ENCODE data around the gene MCC.

The MCC gene

GRCh38 chr5:113299591-113299990 is 188.7 kb downstream of the MCC start:
- no peak for DNase-seq

DNA sequence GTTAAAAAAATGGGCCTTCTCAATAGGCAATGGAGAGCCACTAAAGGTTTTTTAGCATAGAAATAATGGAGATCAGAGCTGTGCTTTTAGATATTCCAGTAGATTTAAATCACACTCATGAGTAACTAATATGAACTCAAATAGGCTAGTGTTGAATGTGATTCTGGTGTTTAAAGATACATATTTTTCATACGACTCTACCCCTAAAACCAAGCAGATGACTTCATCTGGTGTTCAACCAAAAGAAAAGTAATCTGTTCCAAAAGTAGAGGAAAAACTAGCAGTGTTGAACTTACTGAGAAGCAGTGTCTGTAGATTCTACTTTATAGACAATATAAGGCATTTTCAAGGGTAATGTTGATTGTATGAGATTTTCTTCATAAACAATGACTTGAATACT is 191.6 kb downstream of the MCC start:
- no peak for DNase-seq

DNA sequence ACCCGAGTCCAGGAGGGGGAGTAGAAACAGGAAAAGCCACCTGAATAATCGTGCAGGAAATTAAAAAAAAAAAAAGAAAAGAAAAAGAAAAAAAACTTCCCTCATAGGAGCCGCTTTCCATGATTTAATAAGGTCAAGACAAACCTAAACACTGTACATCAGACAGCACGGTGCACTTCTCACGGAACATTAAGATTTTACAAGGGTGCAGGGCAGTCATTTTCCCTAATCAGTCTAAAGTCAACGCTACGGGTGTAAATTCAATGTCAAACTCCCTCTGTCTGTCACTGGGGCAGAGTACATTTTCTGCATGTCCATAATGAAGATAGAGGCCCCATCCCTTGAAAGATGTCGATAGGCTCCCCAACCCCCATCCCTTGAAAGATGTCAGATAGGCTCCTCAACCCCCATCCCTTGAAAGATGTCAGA is 193.1 kb downstream of the MCC start:
- no peak for DNase-seq

DNA sequence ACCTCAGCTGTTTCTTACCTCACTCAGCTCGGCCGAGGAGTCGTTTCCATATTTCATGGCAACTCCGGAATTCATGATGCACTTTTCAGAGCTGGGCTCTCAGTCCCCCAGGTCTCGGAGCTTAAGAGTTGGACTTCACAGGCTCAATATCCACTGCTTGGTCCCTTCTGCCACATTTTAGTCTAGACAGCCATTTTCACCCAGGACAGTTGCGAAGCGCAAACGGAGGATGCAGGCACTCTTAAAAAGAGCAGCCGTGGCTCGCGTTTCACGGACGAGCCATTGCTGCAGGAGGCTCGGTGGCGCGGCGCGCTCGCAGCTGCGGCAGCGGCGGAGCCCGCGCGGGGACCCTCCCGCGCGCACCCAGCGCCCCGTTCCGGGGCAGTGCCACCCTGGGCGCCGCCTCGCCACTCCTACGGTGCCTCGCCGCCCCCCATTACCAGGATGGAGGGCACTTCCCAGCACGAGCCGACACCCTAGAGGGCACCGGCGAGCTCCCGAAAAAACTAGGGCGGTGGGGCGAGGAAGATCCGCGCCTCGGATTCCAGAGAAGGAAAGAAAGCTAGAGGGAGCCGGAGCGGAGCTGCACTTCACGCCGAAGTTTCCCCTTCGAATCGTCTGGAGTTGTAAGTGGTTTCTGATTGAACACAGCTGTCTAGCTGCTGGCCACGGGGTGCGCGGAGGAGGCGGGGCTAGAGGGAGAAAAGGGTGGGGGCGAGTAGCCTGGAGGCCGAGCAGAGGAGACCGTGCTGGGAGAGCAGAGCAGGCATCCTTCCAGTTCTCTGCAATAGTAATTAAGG is 193.7 kb downstream of the MCC start:
- peak; percentile 65 for DNase-seq

GRCh38 chr5:113293975-113294310 is 194.3 kb downstream of the MCC start:
- DNase-seq, result no peak

GRCh38 chr5:113293068-113293974 is 194.9 kb downstream of the MCC start:
- DNase-seq, result no peak

- DNase-seq, result no peak
Measured at GRCh38 chr5:113292462-113292861, 195.8 kb downstream of the MCC start.

- DNase-seq, result no peak
Measured at GRCh38 chr5:113283558-113283957, 204.7 kb downstream of the MCC start.

DNA sequence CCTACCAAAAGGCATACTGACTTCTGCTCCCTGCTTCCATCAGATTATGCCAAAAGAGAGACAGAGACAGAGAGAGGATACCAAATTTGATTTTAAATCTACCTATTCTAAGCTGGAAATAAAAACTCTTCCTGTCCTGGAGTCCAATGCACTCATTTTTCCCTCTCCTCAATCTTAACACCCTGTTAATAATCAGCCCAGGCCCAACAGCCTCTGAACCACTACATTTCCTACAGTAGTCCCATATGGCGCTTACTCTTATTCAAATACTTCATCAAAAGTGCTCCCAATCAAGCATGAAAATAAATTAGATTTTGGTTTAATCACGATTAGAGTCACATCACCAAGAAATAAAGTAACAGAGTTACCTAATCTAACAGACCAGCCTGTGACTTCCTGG is 205.8 kb downstream of the MCC start:
- DNase-seq, result no peak

DNA sequence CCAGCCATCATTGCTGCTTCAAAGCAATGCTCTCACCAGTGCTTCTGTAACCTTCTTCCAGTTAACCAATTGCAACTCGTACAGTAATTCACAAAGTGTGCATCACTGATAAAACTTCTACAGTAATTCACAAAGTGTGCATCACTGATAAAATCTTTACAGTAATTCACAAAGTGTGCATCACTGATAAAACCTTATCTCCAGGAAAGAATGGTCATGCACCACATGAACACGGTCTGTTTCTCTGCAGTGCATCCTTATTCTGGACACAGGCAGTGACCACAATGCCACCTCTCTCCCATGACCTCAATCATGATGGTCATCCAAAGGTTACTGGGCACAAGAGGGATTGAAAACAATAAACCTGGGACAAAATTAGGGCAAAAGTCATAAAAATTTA is 207.1 kb downstream of the MCC start:
- no peak for DNase-seq

DNA sequence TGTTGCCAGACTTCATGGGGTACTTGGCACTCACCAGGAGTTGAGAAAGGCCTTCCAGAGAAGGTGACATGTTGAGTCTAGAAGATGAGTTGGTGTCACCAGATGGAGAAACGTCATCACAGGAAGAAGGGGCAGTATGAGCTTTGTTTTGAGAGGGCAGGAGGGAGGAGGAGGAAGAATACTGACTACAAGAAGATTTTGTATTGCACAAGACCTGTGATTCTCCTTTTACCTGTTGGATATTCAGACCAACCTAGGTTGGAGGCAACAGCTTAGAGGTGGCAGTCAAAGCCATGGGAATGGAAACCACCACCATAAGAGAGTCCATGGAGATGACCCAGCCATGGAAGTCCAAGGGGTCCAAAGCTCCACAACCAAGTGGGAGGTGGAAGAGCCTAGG is 207.7 kb downstream of the MCC start:
- no peak for DNase-seq

DNA sequence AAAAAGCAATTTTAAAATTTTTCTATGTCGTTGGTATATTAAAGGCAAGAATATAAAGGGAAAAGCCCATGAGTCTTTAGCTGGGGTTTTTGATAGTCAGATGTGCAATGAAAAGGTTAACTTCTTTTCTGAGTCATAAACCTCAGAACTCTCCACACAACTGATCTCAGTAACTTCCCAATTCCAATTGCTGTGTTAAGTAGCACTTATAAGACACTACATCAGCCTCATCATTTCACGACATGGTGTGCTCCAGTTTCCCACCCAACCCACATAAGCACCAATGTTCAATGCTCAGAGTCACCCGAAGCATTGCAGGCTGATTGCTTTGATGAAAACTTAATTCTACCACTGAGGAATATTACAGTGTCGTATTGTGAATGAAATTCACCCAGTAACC is 209.3 kb downstream of the MCC start:
- DNase-seq, result no peak

GRCh38 chr5:113276493-113276892 is 211.8 kb downstream of the MCC start:
- no peak for DNase-seq

DNA sequence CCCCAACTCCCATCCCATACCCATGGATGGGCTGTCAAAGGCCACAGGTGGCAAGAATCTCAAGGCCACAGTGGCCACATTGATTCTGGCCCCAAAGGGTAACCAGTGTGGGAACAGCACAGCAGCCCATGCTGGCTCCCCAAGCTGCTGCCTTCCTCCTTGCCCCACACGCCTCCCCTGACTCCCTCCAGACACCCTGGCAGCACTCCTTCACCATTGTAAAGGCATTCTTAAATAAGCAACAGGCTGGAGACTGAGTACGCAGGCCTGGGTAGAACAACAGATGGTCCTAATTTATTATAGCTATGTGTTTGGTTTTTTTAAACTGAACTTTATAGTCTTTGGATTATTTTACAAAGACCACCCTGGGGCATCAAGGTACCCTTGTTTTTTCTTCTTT is 212.3 kb downstream of the MCC start:
- DNase-seq, result no peak

DNA sequence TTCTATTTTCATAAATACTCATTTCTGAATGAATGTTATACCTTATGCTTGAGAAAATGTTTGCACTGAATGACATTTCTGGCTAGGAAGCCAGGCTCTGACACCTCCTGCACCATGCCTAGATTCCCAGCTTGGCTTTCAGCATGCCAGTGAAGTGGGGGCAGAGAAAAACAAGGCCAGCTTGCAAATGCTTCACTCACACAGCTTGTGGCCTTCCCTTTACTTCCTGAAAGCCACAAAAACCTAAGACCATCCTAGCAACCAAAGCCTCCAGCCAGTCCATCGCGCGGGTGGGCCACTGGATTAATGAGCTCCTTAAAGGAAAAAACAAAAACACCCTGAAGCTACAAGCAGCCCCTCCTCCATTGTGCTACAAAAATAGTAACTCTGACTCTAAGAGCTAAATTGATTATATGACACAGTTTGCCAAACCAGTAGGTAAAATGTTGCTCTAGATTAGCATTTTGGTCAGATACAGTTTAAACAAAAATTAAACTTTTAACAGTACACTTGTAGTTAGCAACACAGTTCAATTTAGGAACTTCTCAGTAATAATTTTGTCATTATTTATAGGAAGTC is 213.3 kb downstream of the MCC start:
- no peak for DNase-seq

DNA sequence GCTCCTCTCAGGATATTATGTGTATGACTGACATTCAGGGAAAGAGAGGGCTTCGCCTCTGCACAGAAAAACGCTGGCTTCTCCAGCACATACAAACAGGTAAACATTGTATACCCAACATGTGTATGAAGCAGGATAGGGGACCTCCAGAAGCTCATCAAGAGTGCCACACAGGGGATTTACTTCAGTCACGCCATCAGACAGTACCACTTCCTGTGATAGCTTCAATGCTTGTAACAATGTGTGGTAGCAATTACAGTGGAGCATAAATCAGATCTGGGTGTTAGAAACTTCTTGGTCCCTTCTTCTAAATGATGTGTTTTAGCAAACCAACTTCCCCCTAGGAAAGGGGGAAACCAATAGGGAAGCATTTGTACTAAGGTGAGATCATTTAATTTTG is 214.3 kb downstream of the MCC start:
- no peak for DNase-seq

DNA sequence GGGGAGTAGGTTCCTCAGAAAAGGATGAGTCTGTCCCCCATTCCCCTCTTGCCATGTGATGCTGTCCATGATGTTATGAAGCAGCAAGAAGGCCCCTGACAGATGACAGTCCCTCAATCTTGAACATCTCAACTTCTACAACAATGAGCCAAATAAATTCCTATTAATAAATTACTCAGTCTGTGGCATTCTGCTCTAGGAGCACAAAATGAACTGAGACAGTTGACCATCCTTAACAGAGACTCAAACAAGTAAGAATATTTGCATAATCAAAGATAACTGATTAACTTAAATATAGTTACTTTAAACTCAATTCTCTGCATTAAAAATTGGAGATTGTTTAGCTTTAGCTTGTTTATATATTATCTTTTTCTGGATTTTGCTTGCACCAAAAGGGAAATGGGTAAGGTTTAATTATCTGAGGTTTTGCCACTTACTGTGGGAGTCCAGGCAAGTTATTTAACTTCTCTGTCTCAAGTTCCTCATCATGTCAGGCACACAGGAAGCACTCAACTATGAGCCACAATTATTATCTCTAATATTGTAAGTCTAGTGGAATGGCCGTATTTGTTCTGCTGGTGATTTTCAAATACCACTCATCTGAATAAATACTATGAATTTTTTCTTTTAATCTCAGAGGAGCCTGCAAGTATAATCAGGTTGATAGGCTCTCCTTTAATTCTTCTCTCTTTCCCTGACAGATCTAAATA is 216.4 kb downstream of the MCC start:
- DNase-seq, result no peak

DNA sequence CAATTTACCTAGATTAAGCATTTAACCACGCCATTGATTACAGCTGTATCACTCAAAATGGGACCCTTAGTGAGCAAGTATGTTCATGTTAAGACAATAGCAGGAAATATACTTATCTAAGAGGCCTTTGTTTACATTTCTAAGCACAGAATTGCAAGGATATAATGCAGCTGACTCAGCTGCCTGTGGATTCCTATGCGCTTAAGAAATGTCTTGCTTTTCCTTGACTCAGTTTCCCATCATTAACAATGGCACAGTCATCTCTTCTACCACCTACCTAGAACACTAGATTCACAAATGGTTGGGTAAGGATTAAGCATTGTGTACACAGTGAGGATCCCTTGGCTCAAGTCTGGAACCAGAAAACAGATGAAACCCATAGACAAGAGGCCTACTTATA is 217.2 kb downstream of the MCC start:
- DNase-seq, result no peak

DNA sequence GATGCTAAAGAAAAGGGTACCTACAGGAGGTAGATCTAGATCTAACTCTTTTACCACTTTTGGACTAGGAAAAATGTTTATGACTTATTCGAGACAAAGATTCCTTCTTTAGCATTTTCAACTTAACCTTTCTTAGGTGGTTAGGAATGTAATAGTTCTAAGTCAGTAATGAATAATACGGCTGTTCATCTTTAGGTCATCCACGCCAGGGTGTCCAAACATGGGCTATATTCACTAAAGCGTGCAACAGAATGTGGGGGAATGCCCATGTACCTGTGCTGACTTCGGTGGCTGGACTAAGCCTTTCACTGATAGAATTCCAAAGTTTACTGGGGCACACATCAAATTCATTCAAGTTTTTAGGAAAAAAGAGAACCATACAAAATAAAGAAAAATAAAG is 218.2 kb downstream of the MCC start:
- no peak for DNase-seq

GRCh38 chr5:113269023-113269997 is 218.9 kb downstream of the MCC start:
- no peak for DNase-seq

- no peak for DNase-seq
Measured at GRCh38 chr5:113268232-113268631, 220.0 kb downstream of the MCC start.

- DNase-seq, result no peak
Measured at GRCh38 chr5:113267361-113267900, 220.8 kb downstream of the MCC start.

All from T1000 (cell line).